ENCODE results near the gene BMPR1B. TPM values are rescaled to one million over a fixed set of nuclear protein-coding genes. Genes with fewer than 3 reads are reported as not detected.

The BMPR1B gene
- total RNA-seq, 6 experiments from 2014 or later: 0.31 to 1.6 (median 0.62) TPM

DNA sequence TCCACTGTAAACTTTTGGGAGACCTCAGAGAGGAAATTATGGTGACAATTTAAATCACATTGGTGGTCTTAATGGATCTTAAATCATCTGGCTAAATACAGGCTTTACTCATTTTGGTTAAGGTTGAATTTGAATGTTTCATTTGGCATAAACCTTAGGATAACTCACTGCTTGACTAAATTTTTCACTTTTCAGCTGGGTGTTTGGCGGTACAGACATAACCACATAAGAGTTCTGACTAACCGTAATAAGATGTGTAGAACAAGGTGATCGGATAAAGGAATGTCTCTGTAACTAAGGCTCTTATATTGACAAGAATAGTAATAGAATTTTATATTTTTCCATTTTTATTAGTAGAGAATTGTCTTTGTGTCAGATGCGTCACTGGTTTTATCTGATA is 281.0 kb downstream of the BMPR1B start:
- Histone ChIP-seq H3K27me3 (no peaks in the 10 kb centered on the region), H3K4me3 (no peak overlapping the region), H3K4me1 (no peaks in the 10 kb centered on the region), H3K36me3 (no peaks in the 10 kb centered on the region), H3K27ac (no peak overlapping the region), H3K9me3 (no peaks in the 10 kb centered on the region)
- WGBS (ENCODE audit: insufficient coverage, low coverage, low lambda C conversion rate, missing lambda C conversion rate): 79% methylated on average over 4 of the region's 4 CpGs
- DNase-seq (no peak), ATAC-seq (no peak)
- TF ChIP-seq, protein P1, sequence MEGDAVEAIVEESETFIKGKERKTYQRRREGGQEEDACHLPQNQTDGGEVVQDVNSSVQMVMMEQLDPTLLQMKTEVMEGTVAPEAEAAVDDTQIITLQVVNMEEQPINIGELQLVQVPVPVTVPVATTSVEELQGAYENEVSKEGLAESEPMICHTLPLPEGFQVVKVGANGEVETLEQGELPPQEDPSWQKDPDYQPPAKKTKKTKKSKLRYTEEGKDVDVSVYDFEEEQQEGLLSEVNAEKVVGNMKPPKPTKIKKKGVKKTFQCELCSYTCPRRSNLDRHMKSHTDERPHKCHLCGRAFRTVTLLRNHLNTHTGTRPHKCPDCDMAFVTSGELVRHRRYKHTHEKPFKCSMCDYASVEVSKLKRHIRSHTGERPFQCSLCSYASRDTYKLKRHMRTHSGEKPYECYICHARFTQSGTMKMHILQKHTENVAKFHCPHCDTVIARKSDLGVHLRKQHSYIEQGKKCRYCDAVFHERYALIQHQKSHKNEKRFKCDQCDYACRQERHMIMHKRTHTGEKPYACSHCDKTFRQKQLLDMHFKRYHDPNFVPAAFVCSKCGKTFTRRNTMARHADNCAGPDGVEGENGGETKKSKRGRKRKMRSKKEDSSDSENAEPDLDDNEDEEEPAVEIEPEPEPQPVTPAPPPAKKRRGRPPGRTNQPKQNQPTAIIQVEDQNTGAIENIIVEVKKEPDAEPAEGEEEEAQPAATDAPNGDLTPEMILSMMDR (IDR thresholded peaks at IDR 0.05): no peak
- no peak for TF ChIP-seq POLR2A (IDR thresholded peaks at IDR 0.05)
- intact Hi-C loops (cut with DNase I): no loop called here

DNA sequence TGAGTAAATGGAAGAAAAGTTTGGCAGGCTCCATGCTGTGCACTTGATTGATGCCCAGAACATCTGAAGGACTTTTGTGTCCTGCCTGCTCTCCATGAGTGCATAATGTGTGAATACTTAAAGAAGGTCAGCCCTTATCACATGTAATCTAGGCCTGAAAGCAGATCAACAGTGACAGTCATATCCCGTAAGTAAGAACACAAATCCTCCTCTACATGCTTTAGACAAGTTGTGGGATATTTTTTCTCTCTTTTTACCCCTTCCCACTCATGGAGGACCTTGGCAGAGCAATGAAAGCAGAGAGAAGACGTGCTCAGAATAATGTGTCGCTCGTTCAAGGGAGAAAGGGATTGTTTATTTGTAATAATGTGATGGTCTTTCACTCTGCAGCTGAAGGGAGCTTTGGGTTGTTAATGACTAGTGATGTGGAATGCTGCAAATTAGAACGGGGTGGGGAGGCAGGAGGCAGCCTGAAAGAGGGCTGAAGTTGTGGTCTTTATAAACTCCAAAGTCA is 286.6 kb downstream of the BMPR1B start:
- no peak for ATAC-seq
- 35% methylated on average over 5 of the region's 5 CpGs for WGBS (ENCODE audit: insufficient coverage, low coverage, low lambda C conversion rate, missing lambda C conversion rate)
- intact Hi-C loops (cut with DNase I): no loop called here
- Histone ChIP-seq H3K4me1 (no peaks in the 10 kb centered on the region), H3K9me3 (no peaks in the 10 kb centered on the region), H3K36me3 (no peaks in the 10 kb centered on the region), H3K27ac (no peak overlapping the region), H3K27me3 (no peaks in the 10 kb centered on the region), H3K4me3 (no peak overlapping the region)
- TF ChIP-seq, protein P1 (IDR thresholded peaks at IDR 0.05): no peak
- no peak for TF ChIP-seq POLR2A (IDR thresholded peaks at IDR 0.05)
- DNase-seq: no peak

DNA sequence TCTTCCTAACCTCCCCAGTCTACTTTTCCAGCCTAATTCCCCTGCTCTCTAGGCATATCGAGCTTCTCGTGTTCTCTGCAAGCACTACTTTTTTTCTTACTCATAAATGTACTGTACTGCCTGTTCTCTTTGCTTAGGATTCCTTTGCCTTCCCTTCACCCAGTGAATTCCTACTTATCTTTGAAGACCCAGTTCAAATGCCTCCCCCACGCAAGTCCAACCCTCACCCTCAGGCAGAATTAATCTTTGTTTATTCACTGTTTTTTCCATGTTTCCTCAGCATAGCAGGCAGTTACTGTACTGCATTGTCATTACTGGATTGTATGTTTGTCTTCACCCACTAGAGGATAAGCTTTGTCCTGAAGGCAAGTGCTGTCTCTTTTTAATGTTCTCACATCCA is 287.7 kb downstream of the BMPR1B start:
- TF ChIP-seq, protein P1 (IDR thresholded peaks at IDR 0.05): no peak
- TF ChIP-seq POLR2A (IDR thresholded peaks at IDR 0.05): no peak
- WGBS (ENCODE audit: insufficient coverage, low coverage, low lambda C conversion rate, missing lambda C conversion rate): 36% methylated on average over 1 of the region's 3 CpGs
- intact Hi-C loops (cut with DNase I): no loop called here

DNA sequence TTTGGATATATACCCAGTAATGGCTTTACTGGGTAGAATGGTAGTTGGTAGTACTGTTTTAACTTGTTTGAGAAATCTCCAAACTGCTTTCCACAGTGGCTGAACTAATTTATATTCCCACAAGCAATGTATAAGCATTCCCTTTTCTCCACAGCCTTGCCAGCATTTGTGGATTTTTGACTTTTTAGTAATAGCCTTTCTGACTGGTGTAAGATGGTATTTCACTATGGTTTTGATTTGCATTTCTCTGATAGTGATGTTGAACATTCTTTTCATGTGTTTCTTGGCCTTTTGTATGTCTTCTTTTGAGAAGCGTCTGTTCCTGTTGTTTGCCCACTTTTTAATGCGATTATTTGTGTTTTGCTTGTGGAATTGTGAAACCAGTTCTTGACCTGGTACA is 290.5 kb downstream of the BMPR1B start:
- no peak overlapping the region for H3K4me3 ChIP-seq
- ATAC-seq: no peak
- WGBS (ENCODE audit: insufficient coverage, low coverage, low lambda C conversion rate, missing lambda C conversion rate): 87% methylated on average over 2 of the region's 2 CpGs
- H3K27ac ChIP-seq: no peak overlapping the region
- no peaks in the 10 kb centered on the region for H3K36me3 ChIP-seq
- TF ChIP-seq, protein P1 (IDR thresholded peaks at IDR 0.05): no peak
- no peak for TF ChIP-seq POLR2A (IDR thresholded peaks at IDR 0.05)
- no peaks in the 10 kb centered on the region for H3K27me3 ChIP-seq
- H3K4me1 ChIP-seq: no peaks in the 10 kb centered on the region
- no peak for DNase-seq
- intact Hi-C loops (cut with DNase I): no loop called here
- no peaks in the 10 kb centered on the region for H3K9me3 ChIP-seq

More for the DNA sequence above, 287.7 kb downstream of the BMPR1B start:
- no peaks in the 10 kb centered on the region for H3K27me3 ChIP-seq
- no peak overlapping the region for H3K27ac ChIP-seq
- ATAC-seq (no peak), DNase-seq (no peak)
- no peak overlapping the region for H3K4me3 ChIP-seq
- no peaks in the 10 kb centered on the region for H3K4me1 ChIP-seq
- no peaks in the 10 kb centered on the region for H3K9me3 ChIP-seq
- H3K36me3 ChIP-seq: no peaks in the 10 kb centered on the region

Measured in right lobe of liver (tissue), 6 donors.